HepG2 (cell line): Measurements from ENCODE around the gene USP7. TPM values are rescaled to one million over a fixed set of nuclear protein-coding genes. Genes with fewer than 3 reads are reported as not detected.

ENCODE experiments used
- CBX5 ChIP-seq: sonication (generic); formaldehyde crosslinking; IDR thresholded peaks from 2 replicates; pipeline ENCODE4 v1.4.0; 2020; ENCODE audit warnings: missing genetic modification reagents, borderline replicate concordance
- CCDC6 ChIP-seq: sonication (generic); formaldehyde crosslinking; IDR thresholded peaks from 2 replicates; pipeline ENCODE4 v1.8.1; 2022; ENCODE audit warnings: mild to moderate bottlenecking, missing genetic modification reagents, moderate library complexity
- CENPT ChIP-seq: sonication (generic); formaldehyde crosslinking; IDR thresholded peaks from 2 replicates; pipeline ENCODE4 v1.8.0; 2022; ENCODE audit warnings: low read depth, mild to moderate bottlenecking, moderate library complexity, missing genetic modification reagents
- E2F2 ChIP-seq: sonication (generic); formaldehyde crosslinking; IDR thresholded peaks from 2 replicates; pipeline ENCODE4 v1.4.0; 2020; ENCODE audit warnings: missing genetic modification reagents, borderline replicate concordance
- ELF3 ChIP-seq: IDR thresholded peaks from 2 replicates; pipeline ENCODE4 v1.6.1; 2016; ENCODE audit warnings: missing genetic modification reagents, missing compliant biosample characterization
- ETV5 ChIP-seq: IDR thresholded peaks from 2 replicates; pipeline ENCODE4 v1.6.1; 2018; ENCODE audit warnings: missing biosample characterization, missing genetic modification reagents, inconsistent platforms, borderline replicate concordance
- FOXA3 ChIP-seq: IDR thresholded peaks from 2 replicates; pipeline ENCODE4 v1.6.1; 2016; ENCODE audit warnings: missing genetic modification reagents, missing compliant biosample characterization
- HOXD1 ChIP-seq: sonication (generic); formaldehyde crosslinking; IDR thresholded peaks from 2 replicates; pipeline ENCODE4 v1.5.0; 2020; ENCODE audit warnings: missing genetic modification reagents
- KLF13 ChIP-seq: sonication (generic); formaldehyde crosslinking; IDR thresholded peaks from 2 replicates; pipeline ENCODE4 v1.4.0; 2020; ENCODE audit warnings: mild to moderate bottlenecking, missing genetic modification reagents
- SETDB1 ChIP-seq: sonication (generic); formaldehyde crosslinking; IDR thresholded peaks from 2 replicates; pipeline ENCODE4 v1.5.1; 2020; ENCODE audit warnings: missing genetic modification reagents, mild to moderate bottlenecking, borderline replicate concordance
- SPEN ChIP-seq: sonication (generic); formaldehyde crosslinking; IDR thresholded peaks from 2 replicates; pipeline ENCODE4 v1.5.1; 2020; ENCODE audit warnings: low read depth, mild to moderate bottlenecking, missing genetic modification reagents
- SUZ12 ChIP-seq: fragments of 150-350 bp; IDR thresholded peaks from 2 replicates; pipeline ENCODE4 v1.6.1; 2014; ENCODE audit warnings: low read depth, low read length
- TMF1 ChIP-seq: sonication (generic); formaldehyde crosslinking; IDR thresholded peaks from 2 replicates; pipeline ENCODE4 v1.8.1; 2022; ENCODE audit warnings: low read depth, missing genetic modification reagents
- ZBTB34 ChIP-seq: sonication (generic); formaldehyde crosslinking; IDR thresholded peaks from 2 replicates; pipeline ENCODE4 v1.8.0; 2022; ENCODE audit warnings: mild to moderate bottlenecking, missing genetic modification reagents
- ZC3H13 ChIP-seq: sonication (generic); formaldehyde crosslinking; IDR thresholded peaks from 2 replicates; pipeline ENCODE4 v1.8.1; 2023; ENCODE audit warnings: mild to moderate bottlenecking, missing genetic modification reagents, moderate library complexity
- ZNF280B ChIP-seq: sonication (generic); formaldehyde crosslinking; IDR thresholded peaks from 2 replicates; pipeline ENCODE4 v1.5.0; 2020; ENCODE audit warnings: missing genetic modification reagents, mild to moderate bottlenecking, borderline replicate concordance
- ZNF281 ChIP-seq: sonication (generic); formaldehyde crosslinking; IDR thresholded peaks from 2 replicates; pipeline ENCODE4 v1.4.0; 2020; ENCODE audit warnings: missing genetic modification reagents, borderline replicate concordance
- ZNF292 ChIP-seq: sonication (generic); formaldehyde crosslinking; IDR thresholded peaks from 2 replicates; pipeline ENCODE4 v1.8.1; 2022; ENCODE audit warnings: mild to moderate bottlenecking, low read depth, missing genetic modification reagents, borderline replicate concordance
- ZNF414 ChIP-seq: sonication (generic); formaldehyde crosslinking; IDR thresholded peaks from 2 replicates; pipeline ENCODE4 v1.5.0; 2020; ENCODE audit warnings: missing genetic modification reagents
- ZNF879 ChIP-seq: sonication (generic); formaldehyde crosslinking; IDR thresholded peaks from 2 replicates; pipeline ENCODE4 v1.8.1; 2023; ENCODE audit warnings: missing genetic modification reagents
- polyA plus RNA-seq, 8 experiments: library from polyadenylated mRNA; depleted of rRNA in 3 of 8; stranded (reverse) in 7 of 8; unstranded in 1 of 8; fragments of >200 nt; fragmentation: Illumina TruSeq in 4 of 8; extraction: Trizol in 4 of 8; gene quantifications; 2 replicates each; pipeline versions ENCODE4 v1.2.1 to v1.2.3, GENCODE V29; 2011 to 2016; ENCODE audit warnings: low read depth in 4 of 8, missing spikeins in 1 of 8, mixed read lengths in 1 of 8; ENCODE audit not compliant: insufficient read depth in 1 of 8
- total RNA-seq, 5 experiments: library from RNA; depleted of rRNA; stranded (reverse); fragments of >200 nt; fragmentation: Illumina TruSeq; extraction: Trizol; gene quantifications; 2 replicates each; pipeline ENCODE4 v1.2.3, GENCODE V29; 2016; ENCODE audit warnings: low read depth in 1 of 5

The USP7 gene
- total and polyA plus RNA-seq, 2 of the 13 experiments (the other 11 are each of a cell fraction or from before 2014, with no cell fraction given), result 52.5 to 173 TPM

- TF ChIP-seq ZNF292 (CRISPR knock-in tag), result no peak
- TF ChIP-seq ELF3 (CRISPR knock-in tag), result peak; percentile 61; the same call in 1 of the 2 replicates
- TF ChIP-seq ZNF281 (CRISPR knock-in tag), result peak; percentile 87
- no peak for TF ChIP-seq SUZ12
- TF ChIP-seq FOXA3 (CRISPR knock-in tag), result 0 out of 2 replicates have a peak, but pooled peaks have one; percentile 4
- no peak for TF ChIP-seq KLF13 (CRISPR knock-in tag)
- TF ChIP-seq TMF1, result no peak
- no peak for TF ChIP-seq CBX5 (CRISPR knock-in tag)
- TF ChIP-seq CENPT (CRISPR knock-in tag), result no peak
- TF ChIP-seq ZC3H13, result no peak
- no peak for TF ChIP-seq E2F2
- no peak for TF ChIP-seq CCDC6
- TF ChIP-seq SETDB1 (CRISPR knock-in tag), result no peak
- no peak for TF ChIP-seq SPEN (CRISPR knock-in tag)
- TF ChIP-seq ETV5 (CRISPR knock-in tag), result no peak
- TF ChIP-seq ZNF414 (CRISPR knock-in tag), result no peak
- no peak for TF ChIP-seq ZNF280B
- no peak for TF ChIP-seq ZBTB34 (CRISPR knock-in tag)
- no peak for TF ChIP-seq HOXD1 (CRISPR knock-in tag)
- no peak for TF ChIP-seq ZNF879 (CRISPR knock-in tag)
Measured at GRCh38 chr16:8878523-8878911, 85.2 kb downstream of the USP7 start (continued).
